Metanephros (tissue), 2 donors: ENCODE measurements around the gene CENPL. TPM values are rescaled to one million over a fixed set of nuclear protein-coding genes. Genes with fewer than 3 reads are reported as not detected.

Experiments used
- small RNA-seq: library from RNA; depleted of rRNA; stranded (forward); fragments of <200 nt; gene quantifications from one replicate; pipeline ENCODE3, GENCODE V24; 2014; ENCODE audit warnings: low replicate concordance
- total RNA-seq: library from RNA; depleted of rRNA; stranded (reverse); fragments of >200 nt; gene quantifications from one replicate; pipeline ENCODE4 v1.2.3, GENCODE V29; 2014

The CENPL gene
- 9.8 TPM for total RNA-seq

GRCh38 chr1:173824315-173825081 is at the start of gene CENPL, which contains the start of gene DARS2:
Gene CENPL (minus strand): TSS chr1:173824883. CDS start chr1:173811299, 13,584 bp downstream.
Gene DARS2 (plus strand): TSS chr1:173824673. CDS start chr1:173825230, 557 bp downstream.

GRCh38 chr1:173868266-173869020 is 43.8 kb upstream of the CENPL start, which contains the start of gene ZBTB37:
Gene ZBTB37 (plus strand): TSS chr1:173868380. CDS start chr1:173870226, 1,846 bp downstream.

GRCh38 chr1:173867753-173868265 is 43.1 kb upstream of the CENPL start, which contains the start of gene GAS5:
Gene GAS5 (minus strand): TSS chr1:173867989.

Small RNAs within 50 kb of the gene (small RNA-seq; reads per million reads assigned to genes)
- gene RF00019 = not detected

Other genes starting within 250 kb of the CENPL start
- gene SLC9C2, start 221.8 kb downstream of the CENPL start, total RNA-seq = not detected
- not detected for gene TEX50, start 189.5 kb downstream of the CENPL start, total RNA-seq
- 3.5 TPM for gene ANKRD45, start 155.0 kb downstream of the CENPL start, total RNA-seq
- gene KLHL20, start 109.9 kb downstream of the CENPL start, total RNA-seq = 25.5 TPM
- gene DARS2, start 210 bp downstream of the CENPL start, total RNA-seq = 18.0 TPM
- 263 TPM for gene GAS5, start 43.1 kb upstream of the CENPL start, total RNA-seq
- 24.8 TPM for gene ZBTB37, start 43.5 kb upstream of the CENPL start, total RNA-seq
- not detected for gene SERPINC1, start 92.4 kb upstream of the CENPL start, total RNA-seq
- gene RC3H1, start 197.5 kb upstream of the CENPL start, total RNA-seq = 26.3 TPM